Neural cell (in vitro differentiated cells): ENCODE measurements around the gene RFX3. TPM values are rescaled to one million over a fixed set of nuclear protein-coding genes. Genes with fewer than 3 reads are reported as not detected.

ENCODE experiments used
- H2AFZ ChIP-seq: fragments of 200-600, 300-800 bp; sonication (generic), shearing (Covaris generic); 2 replicates; pipeline ENCODE4 v1.6.0; 2014; ENCODE audit warnings: low read depth, mild to moderate bottlenecking, antibody characterized with exemption, low read length, moderate library complexity
- H3F3A ChIP-seq: fragments of 200-600 bp; shearing (Covaris generic); 2 replicates; pipeline ENCODE4 v1.6.1; 2016; ENCODE audit warnings: mild to moderate bottlenecking, moderate library complexity, mixed read lengths, antibody characterized with exemption, low read length; ENCODE audit not compliant: insufficient read depth, poor library complexity, severe bottlenecking
- H3K27ac ChIP-seq: fragments of 200-600, 300-800 bp; sonication (generic), shearing (Covaris generic); 2 replicates; pipeline ENCODE4 v1.5.1; 2014; ENCODE audit warnings: mild to moderate bottlenecking, low read length, moderate library complexity
- H3K27me3 ChIP-seq: fragments of 300-800, 200-600 bp; sonication (generic), shearing (Covaris generic); 2 replicates; pipeline ENCODE4 v1.6.0; 2014; ENCODE audit warnings: mild to moderate bottlenecking, low read depth, low read length, moderate library complexity; ENCODE audit not compliant: insufficient read depth
- H3K36me3 ChIP-seq: fragments of 300-800, 200-600 bp; sonication (generic), shearing (Covaris generic); 2 replicates; pipeline ENCODE4 v1.5.1; 2014; ENCODE audit warnings: mild to moderate bottlenecking, antibody characterized with exemption, low read length, moderate library complexity; ENCODE audit not compliant: insufficient read depth
- H3K4me2 ChIP-seq: fragments of 300-800, 200-600 bp; sonication (generic), shearing (Covaris generic); 2 replicates; pipeline ENCODE4 v1.6.0; 2014; ENCODE audit warnings: mild to moderate bottlenecking, low read length
- H3K4me3 ChIP-seq: fragments of 300-800, 200-600 bp; sonication (generic), shearing (Covaris generic); 2 replicates; pipeline ENCODE4 v1.5.1; 2014; ENCODE audit warnings: mild to moderate bottlenecking, low read length, moderate library complexity
- H3K79me2 ChIP-seq: fragments of 200-600 bp; shearing (Covaris generic); replicated peaks from 2 replicates; pipeline ENCODE4 v1.6.0; 2014; ENCODE audit warnings: mild to moderate bottlenecking, low read length, moderate library complexity; ENCODE audit not compliant: insufficient read depth
- H3K9ac ChIP-seq: fragments of 300-800, 200-600 bp; sonication (generic), shearing (Covaris generic); 2 replicates; pipeline ENCODE4 v1.6.1; 2016; ENCODE audit warnings: mild to moderate bottlenecking, low read length, mixed read lengths
- H3K9me2 ChIP-seq: fragments of 200-600 bp; shearing (Covaris generic); 2 replicates; pipeline ENCODE4 v1.6.1; 2016; ENCODE audit warnings: mild to moderate bottlenecking, low read length, mixed read lengths; ENCODE audit not compliant: insufficient read depth
- H3K9me3 ChIP-seq: fragments of 200-600, 300-800 bp; sonication (generic), shearing (Covaris generic); 2 replicates; pipeline ENCODE4 v1.6.1; 2016; ENCODE audit warnings: mild to moderate bottlenecking, mixed run types, low read length, moderate library complexity, mixed read lengths
- H4K20me1 ChIP-seq: fragments of 200-600 bp; shearing (Covaris generic); 2 replicates; pipeline ENCODE4 v1.6.1; 2016; ENCODE audit warnings: mild to moderate bottlenecking, mixed run types; ENCODE audit not compliant: insufficient read depth
- EP300 ChIP-seq: fragments of 450-650 bp; conservative IDR thresholded peaks from 2 replicates; pipeline ENCODE4 v1.6.1; 2014; ENCODE audit warnings: antibody characterized with exemption, mild to moderate bottlenecking, moderate library complexity; ENCODE audit not compliant: poor library complexity, severe bottlenecking
- EZH2 ChIP-seq: fragments of 200-600, 300-800 bp; shearing (Covaris generic), sonication (generic); IDR thresholded peaks from 2 replicates; pipeline ENCODE4 v1.6.1; 2014; ENCODE audit warnings: antibody characterized with exemption, low read length, borderline replicate concordance, mild to moderate bottlenecking; ENCODE audit not compliant: insufficient read depth, poor library complexity, severe bottlenecking
- MXI1 ChIP-seq: fragments of 450-650 bp; conservative IDR thresholded peaks from 2 replicates; pipeline ENCODE4 v1.6.1; 2014; ENCODE audit warnings: antibody characterized with exemption, mild to moderate bottlenecking; ENCODE audit not compliant: poor library complexity, severe bottlenecking
- POLR2AphosphoS5 ChIP-seq: IDR thresholded peaks from 2 replicates; pipeline ENCODE4 v1.6.1; 2012
- RAD21 ChIP-seq: fragments of 450-650 bp; conservative IDR thresholded peaks from 2 replicates; pipeline ENCODE4 v1.6.1; 2014; ENCODE audit warnings: antibody characterized with exemption, mild to moderate bottlenecking, moderate library complexity
- SMC3 ChIP-seq: fragments of 450-650 bp; conservative IDR thresholded peaks from 2 replicates; pipeline ENCODE4 v1.6.1; 2014; ENCODE audit warnings: antibody characterized with exemption, mild to moderate bottlenecking, moderate library complexity; ENCODE audit not compliant: poor library complexity
- TAF1 ChIP-seq: IDR thresholded peaks from 2 replicates; pipeline ENCODE4 v1.6.1; 2012; ENCODE audit warnings: low read depth
- polyA plus RNA-seq: library from polyadenylated mRNA; depleted of rRNA; stranded (reverse); fragments of >200 nt; gene quantifications from 2 replicates; pipeline ENCODE4 v1.2.3, GENCODE V29; 2014
- TF ChIP-seq, protein P1 (sequence below): IDR thresholded peaks from 2 replicates; pipeline ENCODE4 v1.6.1; 2012; ENCODE audit warnings: borderline replicate concordance
- TF ChIP-seq, protein P2 (sequence below): fragments of 450-650 bp; IDR thresholded peaks from 2 replicates; pipeline ENCODE4 v1.5.1; 2014; ENCODE audit warnings: antibody characterized with exemption, mild to moderate bottlenecking, moderate library complexity; ENCODE audit not compliant: poor library complexity, severe bottlenecking

RFX3 gene
- polyA plus RNA-seq, 1 donor from 2014 or later = 27.6 TPM

DNA sequence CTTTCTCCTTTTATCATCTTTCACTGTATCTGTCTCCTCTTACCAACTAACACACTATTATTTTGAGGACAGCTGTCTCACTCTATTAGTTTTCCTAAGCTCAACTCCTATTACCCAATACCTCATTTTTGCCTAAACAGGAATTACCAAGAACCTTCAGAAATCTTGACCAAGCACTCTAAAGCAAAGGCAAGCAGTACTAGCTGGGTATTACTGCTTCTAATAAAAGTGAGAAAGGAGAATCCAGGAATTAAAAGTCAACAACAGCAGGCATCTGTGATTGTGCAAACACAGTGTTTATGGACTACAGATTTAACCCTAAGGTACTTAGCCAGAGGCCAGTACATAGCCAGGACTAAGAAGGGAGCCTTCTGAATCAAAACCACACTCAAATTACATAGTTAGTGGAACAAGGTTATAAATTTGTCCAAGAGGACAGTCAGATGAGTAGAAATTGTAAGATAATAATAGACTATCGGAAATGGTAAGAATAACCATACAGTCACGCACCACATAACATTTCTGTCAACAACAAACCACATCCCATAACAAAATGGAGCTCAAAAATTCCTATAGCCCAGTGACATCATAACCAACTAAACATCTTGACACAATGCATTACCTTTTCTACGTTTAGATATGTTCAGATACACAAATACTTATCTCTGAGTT, 8.3 kb downstream of the RFX3 start:
- Histone ChIP-seq H2AFZ (no peak overlapping the region), H3K9me3 (no peaks in the 10 kb centered on the region), H3K9me2 (no peaks in the 10 kb centered on the region), H4K20me1 (no peaks in the 10 kb centered on the region), H3K27me3 (no peaks in the 10 kb centered on the region), H3K36me3 (no peaks in the 10 kb centered on the region), H3K4me3 (no peak overlapping the region), H3K4me2 (no peak overlapping the region), H3F3A (no peaks in the 10 kb centered on the region), H3K79me2 (peaks cover 91% of the 10 kb centered on the region), H3K9ac (no peak overlapping the region), H3K27ac (no peak overlapping the region)
- TF ChIP-seq TAF1 = no peak

DNA sequence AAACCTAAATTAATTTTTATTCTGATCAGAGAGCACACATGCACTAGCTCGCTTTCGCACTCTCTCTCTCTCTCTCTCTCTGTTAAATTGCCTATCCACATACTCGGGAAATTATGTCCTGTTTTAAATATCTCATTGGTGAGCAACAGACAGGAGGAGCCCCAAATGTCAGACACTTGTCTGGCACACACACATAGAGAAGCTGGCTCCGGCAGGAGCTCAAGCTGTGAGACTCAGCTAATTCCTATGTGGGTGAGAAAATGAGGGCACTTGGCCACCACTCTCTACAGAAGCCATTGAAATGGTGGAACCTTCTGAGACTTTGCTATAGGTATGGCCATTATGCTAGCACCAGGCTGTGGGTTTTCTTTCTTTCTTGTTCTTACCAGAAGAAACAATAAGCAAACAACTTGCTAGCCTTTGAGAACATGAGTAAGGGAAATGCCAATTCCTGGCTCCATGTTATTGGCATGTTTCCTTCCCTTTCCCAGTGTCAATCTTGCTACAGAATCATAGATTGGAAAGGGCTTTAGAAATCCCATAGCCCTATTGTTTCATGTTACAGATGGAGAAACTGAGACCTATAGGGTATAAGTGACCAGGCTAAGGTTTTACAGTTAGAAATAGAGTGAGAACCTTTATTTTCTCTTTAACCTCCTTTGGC, 9.0 kb downstream of the RFX3 start:
- TF ChIP-seq, protein P1, sequence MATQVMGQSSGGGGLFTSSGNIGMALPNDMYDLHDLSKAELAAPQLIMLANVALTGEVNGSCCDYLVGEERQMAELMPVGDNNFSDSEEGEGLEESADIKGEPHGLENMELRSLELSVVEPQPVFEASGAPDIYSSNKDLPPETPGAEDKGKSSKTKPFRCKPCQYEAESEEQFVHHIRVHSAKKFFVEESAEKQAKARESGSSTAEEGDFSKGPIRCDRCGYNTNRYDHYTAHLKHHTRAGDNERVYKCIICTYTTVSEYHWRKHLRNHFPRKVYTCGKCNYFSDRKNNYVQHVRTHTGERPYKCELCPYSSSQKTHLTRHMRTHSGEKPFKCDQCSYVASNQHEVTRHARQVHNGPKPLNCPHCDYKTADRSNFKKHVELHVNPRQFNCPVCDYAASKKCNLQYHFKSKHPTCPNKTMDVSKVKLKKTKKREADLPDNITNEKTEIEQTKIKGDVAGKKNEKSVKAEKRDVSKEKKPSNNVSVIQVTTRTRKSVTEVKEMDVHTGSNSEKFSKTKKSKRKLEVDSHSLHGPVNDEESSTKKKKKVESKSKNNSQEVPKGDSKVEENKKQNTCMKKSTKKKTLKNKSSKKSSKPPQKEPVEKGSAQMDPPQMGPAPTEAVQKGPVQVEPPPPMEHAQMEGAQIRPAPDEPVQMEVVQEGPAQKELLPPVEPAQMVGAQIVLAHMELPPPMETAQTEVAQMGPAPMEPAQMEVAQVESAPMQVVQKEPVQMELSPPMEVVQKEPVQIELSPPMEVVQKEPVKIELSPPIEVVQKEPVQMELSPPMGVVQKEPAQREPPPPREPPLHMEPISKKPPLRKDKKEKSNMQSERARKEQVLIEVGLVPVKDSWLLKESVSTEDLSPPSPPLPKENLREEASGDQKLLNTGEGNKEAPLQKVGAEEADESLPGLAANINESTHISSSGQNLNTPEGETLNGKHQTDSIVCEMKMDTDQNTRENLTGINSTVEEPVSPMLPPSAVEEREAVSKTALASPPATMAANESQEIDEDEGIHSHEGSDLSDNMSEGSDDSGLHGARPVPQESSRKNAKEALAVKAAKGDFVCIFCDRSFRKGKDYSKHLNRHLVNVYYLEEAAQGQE = no peak
- TF ChIP-seq, protein P2, sequence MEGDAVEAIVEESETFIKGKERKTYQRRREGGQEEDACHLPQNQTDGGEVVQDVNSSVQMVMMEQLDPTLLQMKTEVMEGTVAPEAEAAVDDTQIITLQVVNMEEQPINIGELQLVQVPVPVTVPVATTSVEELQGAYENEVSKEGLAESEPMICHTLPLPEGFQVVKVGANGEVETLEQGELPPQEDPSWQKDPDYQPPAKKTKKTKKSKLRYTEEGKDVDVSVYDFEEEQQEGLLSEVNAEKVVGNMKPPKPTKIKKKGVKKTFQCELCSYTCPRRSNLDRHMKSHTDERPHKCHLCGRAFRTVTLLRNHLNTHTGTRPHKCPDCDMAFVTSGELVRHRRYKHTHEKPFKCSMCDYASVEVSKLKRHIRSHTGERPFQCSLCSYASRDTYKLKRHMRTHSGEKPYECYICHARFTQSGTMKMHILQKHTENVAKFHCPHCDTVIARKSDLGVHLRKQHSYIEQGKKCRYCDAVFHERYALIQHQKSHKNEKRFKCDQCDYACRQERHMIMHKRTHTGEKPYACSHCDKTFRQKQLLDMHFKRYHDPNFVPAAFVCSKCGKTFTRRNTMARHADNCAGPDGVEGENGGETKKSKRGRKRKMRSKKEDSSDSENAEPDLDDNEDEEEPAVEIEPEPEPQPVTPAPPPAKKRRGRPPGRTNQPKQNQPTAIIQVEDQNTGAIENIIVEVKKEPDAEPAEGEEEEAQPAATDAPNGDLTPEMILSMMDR = no peak
- TF ChIP-seq POLR2AphosphoS5 (no peak), SMC3 (no peak), TAF1 (no peak), EZH2 (no peak), EP300 (no peak), RAD21 (no peak), MXI1 (no peak)
- no peak overlapping the region for H3K27ac ChIP-seq

More for the DNA sequence above, 9.0 kb downstream of the RFX3 start:
- Histone ChIP-seq H3K4me3 (no peak overlapping the region), H3K4me2 (no peak overlapping the region), H3F3A (no peaks in the 10 kb centered on the region), H3K27me3 (no peaks in the 10 kb centered on the region), H2AFZ (no peak overlapping the region), H3K36me3 (no peaks in the 10 kb centered on the region), H3K9me2 (no peaks in the 10 kb centered on the region), H3K9ac (no peak overlapping the region), H4K20me1 (no peaks in the 10 kb centered on the region), H3K79me2 (peaks cover 91% of the 10 kb centered on the region), H3K9me3 (no peaks in the 10 kb centered on the region)
